Right atrium auricular region (tissue), 2 donors: ENCODE results near the gene GALNT5. TPM values are rescaled to one million over a fixed set of nuclear protein-coding genes. Genes with fewer than 3 reads are reported as not detected.

ENCODE experiments used
- DNase-seq: peaks from one replicate; pipeline ENCODE4 v3.0.0-alpha.2; 2019; ENCODE audit warnings: low spot score
- H3K27ac ChIP-seq, 2 donors: fragments of 200-600 bp; sonication (generic); 1 replicate in 1 of 2; 2 replicates in 1 of 2; pipeline ENCODE4 v1.5.1; 2016 to 2019
- H3K27me3 ChIP-seq, 2 donors: fragments of 200-600 bp; sonication (generic); one replicate each; pipeline versions ENCODE4 v1.5.1 to v1.6.0; 2017 to 2019
- H3K36me3 ChIP-seq: fragments of 200-600 bp; sonication (generic); one replicate; pipeline ENCODE4 v1.5.1; 2016
- H3K4me1 ChIP-seq, 2 donors: fragments of 200-600 bp; sonication (generic); one replicate each; pipeline versions ENCODE4 v1.5.1 to v1.6.0; 2017 to 2019
- H3K4me3 ChIP-seq, 2 donors: fragments of 200-600 bp; sonication (generic); 1 replicate in 1 of 2; 2 replicates in 1 of 2; pipeline ENCODE4 v1.5.1; 2017 to 2019; ENCODE audit warnings: mild to moderate bottlenecking in 1 of 2, moderate library complexity in 1 of 2
- H3K9me3 ChIP-seq, 2 donors: fragments of 200-600 bp; sonication (generic); one replicate each; pipeline ENCODE4 v1.5.1; 2019
- CTCF ChIP-seq, 2 donors: fragments of 200-600 bp; sonication (generic); IDR thresholded peaks; one replicate each; pipeline ENCODE4 v1.5.1; 2019; ENCODE audit warnings: antibody characterized with exemption in 2 of 2
- total RNA-seq, 2 donors: library from RNA; depleted of rRNA; stranded (reverse); fragments of >200 nt; gene quantifications; one replicate each; pipeline ENCODE4 v1.1.0, GENCODE V29; 2016

Gene GALNT5
- total RNA-seq, 2 donors from 2014 or later = 0.20 to 0.67 TPM

GRCh38 chr2:157318884-157319283, 61.4 kb downstream of the GALNT5 start:
- no peaks in the 10 kb centered on the region for H3K9me3 ChIP-seq
- H3K4me1 ChIP-seq = no peaks in the 10 kb centered on the region

GRCh38 chr2:157319795-157320194, 62.3 kb downstream of the GALNT5 start:
- H3K4me3 ChIP-seq = no peak overlapping the region
- no peaks in the 10 kb centered on the region for H3K27me3 ChIP-seq
- no peaks in the 10 kb centered on the region for H3K4me1 ChIP-seq
- TF ChIP-seq CTCF (IDR thresholded peaks at IDR 0.05) = no peak
- DNase-seq = no peak
- no peak overlapping the region for H3K27ac ChIP-seq
- H3K36me3 ChIP-seq = no peaks in the 10 kb centered on the region
- no peaks in the 10 kb centered on the region for H3K9me3 ChIP-seq

More at GRCh38 chr2:157318884-157319283, 61.4 kb downstream of the GALNT5 start:
- no peak for TF ChIP-seq CTCF (IDR thresholded peaks at IDR 0.05)
- H3K36me3 ChIP-seq = no peaks in the 10 kb centered on the region
- no peak for DNase-seq
- H3K4me3 ChIP-seq = no peak overlapping the region
- no peaks in the 10 kb centered on the region for H3K27me3 ChIP-seq
- H3K27ac ChIP-seq = no peak overlapping the region

GRCh38 chr2:157320409-157320808, 62.9 kb downstream of the GALNT5 start:
- no peak for TF ChIP-seq CTCF (IDR thresholded peaks at IDR 0.05)
- Histone ChIP-seq H3K27me3 (no peaks in the 10 kb centered on the region), H3K4me1 (no peaks in the 10 kb centered on the region), H3K4me3 (no peak overlapping the region), H3K9me3 (no peaks in the 10 kb centered on the region), H3K36me3 (no peaks in the 10 kb centered on the region), H3K27ac (no peak overlapping the region)
- DNase-seq = no peak

- Histone ChIP-seq H3K27ac (no peak overlapping the region), H3K4me3 (no peak overlapping the region), H3K9me3 (no peaks in the 10 kb centered on the region), H3K4me1 (no peaks in the 10 kb centered on the region), H3K36me3 (no peaks in the 10 kb centered on the region), H3K27me3 (no peaks in the 10 kb centered on the region)
- no peak for TF ChIP-seq CTCF (IDR thresholded peaks at IDR 0.05)
- no peak for DNase-seq
These were observed 64.0 kb downstream of the GALNT5 start for GRCh38 chr2:157321466-157321865.

- no peak overlapping the region for H3K27ac ChIP-seq
- H3K4me1 ChIP-seq = peaks cover 0 to 4% of the 10 kb centered on the region in 2 donors
- no peak overlapping the region for H3K4me3 ChIP-seq
- TF ChIP-seq CTCF (IDR thresholded peaks at IDR 0.05) = no peak
- no peaks in the 10 kb centered on the region for H3K36me3 ChIP-seq
- H3K27me3 ChIP-seq = no peaks in the 10 kb centered on the region
- DNase-seq = no peak
- no peaks in the 10 kb centered on the region for H3K9me3 ChIP-seq
These were observed 64.9 kb downstream of the GALNT5 start for GRCh38 chr2:157322432-157322831.

GRCh38 chr2:157324331-157324843, 66.9 kb downstream of the GALNT5 start:
- no peak overlapping the region for H3K27ac ChIP-seq
- DNase-seq = no peak
- no peak for TF ChIP-seq CTCF (IDR thresholded peaks at IDR 0.05)

More at GRCh38 chr2:157324331-157324843, 66.9 kb downstream of the GALNT5 start:
- H3K4me3 ChIP-seq = no peak overlapping the region
- no peaks in the 10 kb centered on the region for H3K27me3 ChIP-seq
- H3K4me1 ChIP-seq = peaks cover 0 to 12% of the 10 kb centered on the region in 2 donors
- no peaks in the 10 kb centered on the region for H3K36me3 ChIP-seq
- H3K9me3 ChIP-seq = no peaks in the 10 kb centered on the region
